Esophagus squamous epithelium (tissue), 4 donors: ENCODE measurements around the gene PRSS48.

ENCODE experiments used
- CTCF ChIP-seq, 6 experiments: fragments of 450-650 bp in 4 of 6; fragments of 200-600 bp in 2 of 6; sonication (generic) in 2 of 6; IDR thresholded peaks; one replicate each; pipeline ENCODE4 v1.5.1; 2016 to 2019; ENCODE audit warnings: antibody characterized with exemption in 6 of 6, mild to moderate bottlenecking in 4 of 6, moderate library complexity in 4 of 6
- POLR2A ChIP-seq, 4 donors: fragments of 450-650 bp; IDR thresholded peaks; one replicate each; pipeline ENCODE4 v1.6.1; 2017; ENCODE audit warnings: antibody characterized with exemption in 4 of 4, mild to moderate bottlenecking in 4 of 4, moderate library complexity in 3 of 4

- TF ChIP-seq POLR2A (IDR thresholded peaks at IDR 0.05), result peak in 1 of 4 donors; percentile 14
- peak in 1 of 6 experiments; percentile 13 for TF ChIP-seq CTCF (IDR thresholded peaks at IDR 0.05)
Observed at GRCh38 chr4:151227731-151228130, 49.2 kb upstream of the PRSS48 start.
